Measurements from ENCODE around the gene ZBTB44. TPM values are rescaled to one million over a fixed set of nuclear protein-coding genes. Genes with fewer than 3 reads are reported as not detected.

ZBTB44 gene
- total RNA-seq, 1 experiment from 2014 or later: 41.2 TPM

GRCh38 chr11:130227373-130227772 lies 87.3 kb downstream of the ZBTB44 start:
- Histone ChIP-seq H3K4me1 (replicated peaks; ENCODE audit: insufficient read depth) (no peaks in the 10 kb centered on the region), H3F3A (ENCODE audit: insufficient read depth, low read depth) (peaks cover 2% of the 10 kb centered on the region), H3K27ac (no peak overlapping the region), H3K36me3 (ENCODE audit: low read depth) (no peaks in the 10 kb centered on the region), H3K4me2 (no peak overlapping the region), H3K9me2 (ENCODE audit: insufficient read depth) (no peaks in the 10 kb centered on the region), H3K27me3 (ENCODE audit: insufficient read depth, low read depth) (no peaks in the 10 kb centered on the region), H2AFZ (no peak overlapping the region), H4K20me1 (ENCODE audit: insufficient read depth) (no peaks in the 10 kb centered on the region), H3K9me3 (ENCODE audit: insufficient read depth, low read depth) (no peaks in the 10 kb centered on the region), H3K79me2 (ENCODE audit: low read depth) (no peaks in the 10 kb centered on the region), H3K4me3 (no peak overlapping the region)
- no peak for TF ChIP-seq EZH2 (IDR thresholded peaks at IDR 0.05; ENCODE audit: low read depth)
- TF ChIP-seq CTCF (conservative IDR thresholded peaks at IDR 0.05): no peak
- DNase-seq: no peak
- ChIA-PET POLR2A (ENCODE audit: unreplicated experiment) (no interaction called here), CTCF (no interaction called here)
- intact Hi-C loops (cut with micrococcal nuclease; ENCODE audit: unreplicated experiment): no loop called here
- BruUV-seq (replicated peaks): no TSS peak

DNA sequence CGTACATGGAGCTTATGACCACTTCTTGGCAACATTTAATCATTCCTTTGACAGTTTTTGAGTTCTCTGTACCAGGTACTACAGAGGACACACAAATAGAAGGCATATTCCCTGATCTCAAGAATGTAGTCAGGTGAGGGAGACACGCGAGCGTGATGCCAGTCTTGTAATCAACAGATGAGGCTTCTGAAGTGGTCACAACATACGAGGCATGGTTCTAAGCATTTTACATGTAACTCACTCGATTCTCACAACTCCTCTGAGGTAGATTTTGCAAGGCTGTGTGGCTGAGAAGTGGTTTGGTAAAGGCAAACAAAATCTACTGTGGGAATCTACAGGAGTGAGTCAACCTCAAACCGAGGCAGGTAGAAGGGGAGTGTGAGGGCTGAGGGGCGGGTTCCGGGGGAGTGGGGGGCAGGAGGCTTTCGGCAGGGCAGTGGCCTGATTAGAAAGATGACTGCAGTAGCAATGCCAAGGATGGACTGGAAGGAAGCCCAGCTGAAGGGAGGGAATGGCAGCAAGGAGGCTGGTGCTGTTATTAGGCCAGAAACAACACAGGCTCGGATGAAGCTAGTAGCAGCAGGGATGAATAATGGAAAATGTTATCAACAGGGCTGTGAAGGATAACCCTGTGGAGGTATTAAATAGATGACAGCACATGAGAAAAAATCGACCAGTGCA lies 91.3 kb downstream of the ZBTB44 start:
- Histone ChIP-seq H3K79me2 (ENCODE audit: low read depth) (no peaks in the 10 kb centered on the region), H2AFZ (no peak overlapping the region), H3K4me2 (no peak overlapping the region), H3K9me3 (ENCODE audit: insufficient read depth, low read depth) (no peaks in the 10 kb centered on the region), H3F3A (ENCODE audit: insufficient read depth, low read depth) (no peaks in the 10 kb centered on the region; the same call in 1 of the 2 replicates), H3K4me3 (no peak overlapping the region), H3K9me2 (ENCODE audit: insufficient read depth) (no peaks in the 10 kb centered on the region), H3K27me3 (ENCODE audit: insufficient read depth, low read depth) (no peaks in the 10 kb centered on the region), H4K20me1 (ENCODE audit: insufficient read depth) (no peaks in the 10 kb centered on the region), H3K27ac (no peak overlapping the region), H3K4me1 (replicated peaks; ENCODE audit: insufficient read depth) (no peaks in the 10 kb centered on the region), H3K36me3 (ENCODE audit: low read depth) (no peaks in the 10 kb centered on the region)
- intact Hi-C loops (cut with micrococcal nuclease; ENCODE audit: unreplicated experiment): no loop called here
- POLR2A ChIA-PET (ENCODE audit: unreplicated experiment): interaction anchor here (0.5 kb wide), 1 partner anchor 160 kb away, joined by 3 read pairs; no protein-coding TSS in a partner anchor
- CTCF ChIA-PET: interaction anchor here (0.6 kb wide), 1 partner anchor 649 kb away, joined by 5 read pairs; no protein-coding TSS in a partner anchor
- no peak for DNase-seq
- no TSS peak for BruUV-seq (replicated peaks)
- TF ChIP-seq CTCF (conservative IDR thresholded peaks at IDR 0.05) (no peak), EZH2 (IDR thresholded peaks at IDR 0.05; ENCODE audit: low read depth) (no peak)

DNA sequence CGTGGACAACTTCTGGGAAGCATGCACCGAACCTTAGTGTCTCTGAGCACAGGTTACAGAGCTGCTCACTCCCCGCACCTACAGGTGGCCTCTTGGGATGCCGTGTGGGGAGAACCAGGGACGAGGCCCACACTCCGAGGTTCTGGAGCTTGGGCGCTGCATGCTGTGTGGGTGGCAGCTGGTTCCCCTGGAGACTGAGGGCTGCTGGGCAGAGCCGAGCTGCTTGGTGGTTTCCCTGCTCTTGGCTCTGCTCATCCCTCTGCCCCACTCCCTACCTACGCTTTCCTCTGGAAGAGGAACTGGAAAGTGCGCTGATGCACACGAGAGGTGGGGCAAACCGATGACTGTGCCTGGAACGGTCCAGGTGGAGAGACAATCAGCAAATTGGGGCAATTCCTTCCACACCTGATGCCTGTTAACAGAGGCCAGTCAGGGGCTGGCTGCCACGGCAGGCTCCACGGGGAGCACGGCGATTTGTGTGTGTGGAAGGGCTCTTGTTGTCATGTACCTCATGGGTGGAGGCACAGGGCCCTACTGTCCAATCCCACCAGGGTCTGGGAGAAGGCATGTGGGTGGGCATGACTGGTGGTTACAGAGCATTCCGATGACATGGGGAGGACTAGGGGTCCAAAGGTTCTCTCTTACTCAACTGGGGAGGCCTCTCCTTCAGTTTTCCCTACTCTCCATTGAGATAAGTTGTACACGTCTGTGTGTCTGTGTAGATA lies 94.2 kb downstream of the ZBTB44 start:
- no peak for DNase-seq
- Histone ChIP-seq H3F3A (ENCODE audit: insufficient read depth, low read depth) (no peaks in the 10 kb centered on the region; the same call in 1 of the 2 replicates), H3K4me1 (replicated peaks; ENCODE audit: insufficient read depth) (no peaks in the 10 kb centered on the region), H4K20me1 (ENCODE audit: insufficient read depth) (peaks cover 4% of the 10 kb centered on the region; the same call in 1 of the 2 replicates), H3K4me3 (no peak overlapping the region), H2AFZ (no peak overlapping the region), H3K9me3 (ENCODE audit: insufficient read depth, low read depth) (no peaks in the 10 kb centered on the region), H3K36me3 (ENCODE audit: low read depth) (no peaks in the 10 kb centered on the region), H3K9me2 (ENCODE audit: insufficient read depth) (no peaks in the 10 kb centered on the region), H3K4me2 (no peak overlapping the region), H3K79me2 (ENCODE audit: low read depth) (no peaks in the 10 kb centered on the region), H3K27me3 (ENCODE audit: insufficient read depth, low read depth) (no peaks in the 10 kb centered on the region), H3K27ac (no peak overlapping the region)
- TF ChIP-seq CTCF (conservative IDR thresholded peaks at IDR 0.05) (no peak), EZH2 (IDR thresholded peaks at IDR 0.05; ENCODE audit: low read depth) (no peak)
- ChIA-PET CTCF (no interaction called here), POLR2A (ENCODE audit: unreplicated experiment) (no interaction called here)
- BruUV-seq (replicated peaks): no TSS peak
- intact Hi-C loops (cut with micrococcal nuclease; ENCODE audit: unreplicated experiment): no loop called here

Data from PC-9 (cell line).